ENCODE results near the gene CHADL. TPM values are rescaled to one million over a fixed set of nuclear protein-coding genes. Genes with fewer than 3 reads are reported as not detected.
A peak's percentile ranks its signal among the peaks of the same experiment; 100 is the strongest.

CHADL gene
- total and polyA plus RNA-seq, 10 of the 15 experiments (the other 5 are each of a cell fraction or from before 2014, with no cell fraction given), result 0.24 TPM; not detected in 9

- TF ChIP-seq HDAC2 (IDR thresholded peaks at IDR 0.05) (no peak), SUPT20H (IDR thresholded peaks at IDR 0.05; ENCODE audit: borderline replicate concordance, control insufficient read depth, low read depth, low read length) (no peak), CBFB (IDR thresholded peaks at IDR 0.05; ENCODE audit: low read depth) (no peak), IKZF1 (conservative IDR thresholded peaks at IDR 0.05) (peak; percentile 98), SMAD5 (IDR thresholded peaks at IDR 0.05; ENCODE audit: low read depth) (no peak; the same call in 1 of the 2 replicates), RUNX3 (IDR thresholded peaks at IDR 0.05; ENCODE audit: low read length) (peak; percentile 73), BCL3 (IDR thresholded peaks at IDR 0.05; ENCODE audit: borderline replicate concordance, insufficient read depth, low read depth, low read length, poor library complexity, severe bottlenecking) (no peak), SUZ12 (IDR thresholded peaks at IDR 0.05; ENCODE audit: unreplicated experiment) (no peak), BRCA1 (IDR thresholded peaks at IDR 0.05; ENCODE audit: low read depth, low read length) (no peak), TCF12 (IDR thresholded peaks at IDR 0.05; ENCODE audit: low read depth, low read length) (no peak; the same call in 1 of the 2 replicates), KAT2A (conservative IDR thresholded peaks at IDR 0.05; ENCODE audit: control insufficient read depth, low read depth, low read length) (no peak), RFX5 (IDR thresholded peaks at IDR 0.05; ENCODE audit: low read depth, low read length) (0 out of 2 replicates have a peak, but pooled peaks have one; percentile 56), MLLT1 (IDR thresholded peaks at IDR 0.05) (no peak; the same call in 1 of the 2 replicates), EED (IDR thresholded peaks at IDR 0.05; ENCODE audit: low read depth) (0 out of 2 replicates have a peak, but pooled peaks have one; percentile 17), SIN3A (IDR thresholded peaks at IDR 0.05; ENCODE audit: low read depth, low read length) (peak; percentile 94), HDAC6 (IDR thresholded peaks at IDR 0.05; ENCODE audit: unreplicated experiment) (no peak), NFXL1 (IDR thresholded peaks at IDR 0.05; ENCODE audit: borderline replicate concordance) (no peak), ZBED1 (IDR thresholded peaks at IDR 0.05; ENCODE audit: borderline replicate concordance) (no peak), TAF1 (IDR thresholded peaks at IDR 0.05; ENCODE audit: borderline replicate concordance, low read depth, low read length) (no peak; the same call in 1 of the 2 replicates), NFYA (IDR thresholded peaks at IDR 0.05; ENCODE audit: borderline replicate concordance, low read depth, low read length) (no peak), SREBF1 (IDR thresholded peaks at IDR 0.05; ENCODE audit: low read length) (peak; percentile 80), ZBTB11 (CRISPR knock-in tag; IDR thresholded peaks at IDR 0.05) (no peak), RB1 (IDR thresholded peaks at IDR 0.05; ENCODE audit: borderline replicate concordance) (no peak; the same call in 1 of the 2 replicates), NFYB (IDR thresholded peaks at IDR 0.05; ENCODE audit: insufficient read depth, low read depth, low read length) (peak; percentile 54; the same call in 1 of the 2 replicates), FOXM1 (IDR thresholded peaks at IDR 0.05; ENCODE audit: low read depth, low read length) (no peak; the same call in 1 of the 2 replicates), ZNF207 (IDR thresholded peaks at IDR 0.05; ENCODE audit: borderline replicate concordance) (no peak; the same call in 1 of the 2 replicates)
Measured at GRCh38 chr22:41285820-41286638, 45.3 kb upstream of the CHADL start, which contains the start of gene RANGAP1 (continued).
